Cardiac muscle cell (in vitro differentiated cells and primary cell): ENCODE results near the gene ARHGDIA. TPM values are rescaled to one million over a fixed set of nuclear protein-coding genes. Genes with fewer than 3 reads are reported as not detected.

Experiments used
- DNase-seq, 2 donors: peaks; one replicate each; pipeline versions ENCODE4 v3.0.0 to v3.0.0-alpha.2; 2010 to 2017; ENCODE audit warnings: low read depth in 1 of 2, low spot score in 1 of 2
- H3K27ac ChIP-seq: fragments of 200-600 bp; sonication (generic); 2 replicates; pipeline ENCODE4 v1.5.1; 2016
- H3K27me3 ChIP-seq: fragments of 200-600 bp; sonication (generic); 2 replicates; pipeline ENCODE4 v1.6.0; 2016; ENCODE audit warnings: control low read depth
- H3K36me3 ChIP-seq: fragments of 200-600 bp; sonication (generic); 2 replicates; pipeline ENCODE4 v1.5.1; 2016; ENCODE audit warnings: control low read depth
- H3K4me1 ChIP-seq: fragments of 200-600 bp; sonication (generic); 2 replicates; pipeline ENCODE4 v1.8.1; 2017; ENCODE audit warnings: low read depth, mild to moderate bottlenecking, mixed run types
- H3K4me3 ChIP-seq: fragments of 200-600 bp; sonication (generic); 2 replicates; pipeline ENCODE4 v1.5.1; 2016; ENCODE audit warnings: mild to moderate bottlenecking
- H3K9me3 ChIP-seq: fragments of 200-600 bp; sonication (generic); 2 replicates; pipeline ENCODE4 v1.5.1; 2017; ENCODE audit warnings: low read depth, mild to moderate bottlenecking, control low read depth
- polyA plus RNA-seq: library from polyadenylated mRNA; unstranded; fragments of >200 nt; fragmentation: Nextera tagmentation; extraction: Ambion mirVana; gene quantifications from 2 replicates; pipeline ENCODE4 v1.2.1, GENCODE V29; 2016
- total RNA-seq: library from RNA; depleted of rRNA; stranded (reverse); fragments of >200 nt; gene quantifications from 2 replicates; pipeline ENCODE4 v1.2.3, GENCODE V29; 2016
- TF ChIP-seq, protein P1 (sequence below): IDR thresholded peaks from 2 replicates; pipeline ENCODE4 v1.5.1; 2012; ENCODE audit warnings: low read depth, mild to moderate bottlenecking, low read length

The ARHGDIA gene
- total and polyA plus RNA-seq, 2 experiments from 2014 or later: 101 to 163 TPM

DNA sequence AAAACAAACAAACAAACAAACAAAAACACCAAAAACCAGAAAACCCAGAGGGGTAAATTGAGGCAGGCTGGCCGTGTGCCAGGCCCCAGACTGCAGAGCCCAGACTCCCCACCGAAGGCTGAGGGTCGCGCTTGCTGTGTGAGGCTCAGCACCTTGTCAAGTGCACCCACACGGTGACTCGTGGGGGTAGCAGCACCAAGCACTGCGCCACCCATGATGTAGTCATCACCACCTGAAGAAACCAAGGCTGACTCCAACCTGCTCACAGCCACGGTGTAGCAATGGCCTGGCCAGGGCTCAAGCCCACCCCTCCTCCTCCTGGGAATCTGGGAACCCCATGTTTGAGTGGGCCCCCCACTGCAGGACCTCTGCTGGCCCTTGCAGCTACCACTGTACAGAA is 50.0 kb downstream of the ARHGDIA start:
- H3K4me3 ChIP-seq: no peak overlapping the region
- H3K9me3 ChIP-seq: no peaks in the 10 kb centered on the region
- no peak for DNase-seq
- peaks cover 9% of the 10 kb centered on the region for H3K4me1 ChIP-seq
- TF ChIP-seq, protein P1, sequence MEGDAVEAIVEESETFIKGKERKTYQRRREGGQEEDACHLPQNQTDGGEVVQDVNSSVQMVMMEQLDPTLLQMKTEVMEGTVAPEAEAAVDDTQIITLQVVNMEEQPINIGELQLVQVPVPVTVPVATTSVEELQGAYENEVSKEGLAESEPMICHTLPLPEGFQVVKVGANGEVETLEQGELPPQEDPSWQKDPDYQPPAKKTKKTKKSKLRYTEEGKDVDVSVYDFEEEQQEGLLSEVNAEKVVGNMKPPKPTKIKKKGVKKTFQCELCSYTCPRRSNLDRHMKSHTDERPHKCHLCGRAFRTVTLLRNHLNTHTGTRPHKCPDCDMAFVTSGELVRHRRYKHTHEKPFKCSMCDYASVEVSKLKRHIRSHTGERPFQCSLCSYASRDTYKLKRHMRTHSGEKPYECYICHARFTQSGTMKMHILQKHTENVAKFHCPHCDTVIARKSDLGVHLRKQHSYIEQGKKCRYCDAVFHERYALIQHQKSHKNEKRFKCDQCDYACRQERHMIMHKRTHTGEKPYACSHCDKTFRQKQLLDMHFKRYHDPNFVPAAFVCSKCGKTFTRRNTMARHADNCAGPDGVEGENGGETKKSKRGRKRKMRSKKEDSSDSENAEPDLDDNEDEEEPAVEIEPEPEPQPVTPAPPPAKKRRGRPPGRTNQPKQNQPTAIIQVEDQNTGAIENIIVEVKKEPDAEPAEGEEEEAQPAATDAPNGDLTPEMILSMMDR: no peak
- H3K27ac ChIP-seq: peak overlapping the region; percentile 90
- H3K36me3 ChIP-seq: no peaks in the 10 kb centered on the region
- no peaks in the 10 kb centered on the region for H3K27me3 ChIP-seq

GRCh38 chr17:81819708-81820107 is 51.4 kb downstream of the ARHGDIA start:
- no peak for DNase-seq
- no peaks in the 10 kb centered on the region for H3K36me3 ChIP-seq
- no peak overlapping the region for H3K27ac ChIP-seq
- peaks cover 13% of the 10 kb centered on the region for H3K4me1 ChIP-seq
- no peak overlapping the region for H3K4me3 ChIP-seq
- no peaks in the 10 kb centered on the region for H3K9me3 ChIP-seq
- TF ChIP-seq, protein P1: no peak
- no peaks in the 10 kb centered on the region for H3K27me3 ChIP-seq

DNA sequence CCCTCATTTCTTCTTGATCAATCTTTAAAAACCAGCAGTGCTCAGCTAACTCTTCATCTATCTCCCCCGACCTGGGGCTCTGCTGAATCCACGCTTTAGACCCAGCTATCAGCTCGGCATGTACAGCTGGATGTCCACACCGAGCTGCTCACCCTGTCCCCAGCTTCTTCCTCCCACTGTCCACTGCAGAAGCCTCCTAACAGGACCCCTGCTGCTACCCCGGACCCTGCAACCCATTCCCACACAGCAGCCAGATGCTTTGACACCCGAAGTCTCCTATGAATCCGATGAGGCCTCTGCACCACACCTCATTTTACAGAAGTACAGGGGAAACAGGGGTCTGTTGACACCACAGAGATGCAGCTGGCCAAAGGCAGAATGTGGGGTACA is 53.4 kb downstream of the ARHGDIA start:
- DNase-seq: no peak
- no peaks in the 10 kb centered on the region for H3K27me3 ChIP-seq
- no peak overlapping the region for H3K27ac ChIP-seq
- TF ChIP-seq, protein P1: no peak
- no peaks in the 10 kb centered on the region for H3K36me3 ChIP-seq
- H3K4me3 ChIP-seq: no peak overlapping the region
- peaks cover 13% of the 10 kb centered on the region for H3K4me1 ChIP-seq
- H3K9me3 ChIP-seq: no peaks in the 10 kb centered on the region

Other genes with a start within 250 kb of the ARHGDIA start
Only the 30 nearest of the 31 such genes appear.
- 5.0 TPM in 2 replicates for gene TSPAN10, start 234.1 kb downstream of the ARHGDIA start, total RNA-seq
- gene TSPAN10, start 234.1 kb downstream of the ARHGDIA start, polyA plus RNA-seq: 4.0 and 5.8 TPM in 2 replicates
- 0.32 and 1.8 TPM in 2 replicates for gene PDE6G, start 214.8 kb downstream of the ARHGDIA start, total RNA-seq
- gene PDE6G, start 214.8 kb downstream of the ARHGDIA start, polyA plus RNA-seq: 0.85 and 2.3 TPM in 2 replicates
- 100 and 130 TPM in 2 replicates for gene OXLD1, start 204.7 kb downstream of the ARHGDIA start, total RNA-seq
- 85.5 and 104 TPM in 2 replicates for gene OXLD1, start 204.7 kb downstream of the ARHGDIA start, polyA plus RNA-seq
- 16.9 and 20.1 TPM in 2 replicates for gene CCDC137, start 204.6 kb downstream of the ARHGDIA start, total RNA-seq
- 23.2 and 23.4 TPM in 2 replicates for gene CCDC137, start 204.6 kb downstream of the ARHGDIA start, polyA plus RNA-seq
- gene ARL16, start 187.5 kb downstream of the ARHGDIA start, total RNA-seq: 44.3 and 58.3 TPM in 2 replicates
- gene ARL16, start 187.5 kb downstream of the ARHGDIA start, polyA plus RNA-seq: 92.0 and 109 TPM in 2 replicates
- 86.1 and 107 TPM in 2 replicates for gene HGS, start 187.3 kb downstream of the ARHGDIA start, total RNA-seq
- gene HGS, start 187.3 kb downstream of the ARHGDIA start, polyA plus RNA-seq: 108 and 109 TPM in 2 replicates
- 45.0 and 47.5 TPM in 2 replicates for gene MRPL12, start 168.0 kb downstream of the ARHGDIA start, total RNA-seq
- gene MRPL12, start 168.0 kb downstream of the ARHGDIA start, polyA plus RNA-seq: 187 and 222 TPM in 2 replicates
- 29.3 and 38.5 TPM in 2 replicates for gene SLC25A10, start 159.1 kb downstream of the ARHGDIA start, total RNA-seq
- 34.9 and 52.2 TPM in 2 replicates for gene SLC25A10, start 159.1 kb downstream of the ARHGDIA start, polyA plus RNA-seq
- 0.15 TPM in 1 of 2 replicates, not detected in the other for gene GCGR, start 67.2 kb downstream of the ARHGDIA start, total RNA-seq
- gene GCGR, start 67.2 kb downstream of the ARHGDIA start, polyA plus RNA-seq: 0.79 TPM in 1 of 2 replicates, not detected in the other
- 161 and 219 TPM in 2 replicates for gene MCRIP1, start 38.0 kb downstream of the ARHGDIA start, total RNA-seq
- 179 and 233 TPM in 2 replicates for gene MCRIP1, start 38.0 kb downstream of the ARHGDIA start, polyA plus RNA-seq
- not detected in 2 replicates for gene PPP1R27, start 36.3 kb downstream of the ARHGDIA start, total RNA-seq
- gene PPP1R27, start 36.3 kb downstream of the ARHGDIA start, polyA plus RNA-seq: 1.0 TPM in 1 of 2 replicates, not detected in the other
- gene P4HB, start 10.8 kb downstream of the ARHGDIA start, total RNA-seq: 972 and 1,150 TPM in 2 replicates
- 388 and 597 TPM in 2 replicates for gene P4HB, start 10.8 kb downstream of the ARHGDIA start, polyA plus RNA-seq
- gene ALYREF, start 20.2 kb upstream of the ARHGDIA start, total RNA-seq: 94.0 and 139 TPM in 2 replicates
- 93.0 and 130 TPM in 2 replicates for gene ALYREF, start 20.2 kb upstream of the ARHGDIA start, polyA plus RNA-seq
- 128 and 178 TPM in 2 replicates for gene ANAPC11, start 20.4 kb upstream of the ARHGDIA start, total RNA-seq
- gene ANAPC11, start 20.4 kb upstream of the ARHGDIA start, polyA plus RNA-seq: 368 and 407 TPM in 2 replicates
- 2.3 and 9.1 TPM in 2 replicates for gene NPB, start 30.9 kb upstream of the ARHGDIA start, total RNA-seq
- 1.2 and 6.6 TPM in 2 replicates for gene NPB, start 30.9 kb upstream of the ARHGDIA start, polyA plus RNA-seq
- gene PCYT2, start 40.1 kb upstream of the ARHGDIA start, total RNA-seq: 83.8 and 111 TPM in 2 replicates
- gene PCYT2, start 40.1 kb upstream of the ARHGDIA start, polyA plus RNA-seq: 73.3 and 138 TPM in 2 replicates
- gene SIRT7, start 46.8 kb upstream of the ARHGDIA start, total RNA-seq: 10.4 and 26.7 TPM in 2 replicates
- 13.3 and 16.7 TPM in 2 replicates for gene SIRT7, start 46.8 kb upstream of the ARHGDIA start, polyA plus RNA-seq
- 14.8 and 16.1 TPM in 2 replicates for gene MAFG, start 56.4 kb upstream of the ARHGDIA start, total RNA-seq
- gene MAFG, start 56.4 kb upstream of the ARHGDIA start, polyA plus RNA-seq: 23.9 and 27.0 TPM in 2 replicates
- 109 and 162 TPM in 2 replicates for gene PYCR1, start 66.0 kb upstream of the ARHGDIA start, total RNA-seq
- gene PYCR1, start 66.0 kb upstream of the ARHGDIA start, polyA plus RNA-seq: 147 and 153 TPM in 2 replicates
- gene MYADML2, start 75.9 kb upstream of the ARHGDIA start, total RNA-seq: 12.2 and 22.8 TPM in 2 replicates
- gene MYADML2, start 75.9 kb upstream of the ARHGDIA start, polyA plus RNA-seq: 17.1 and 17.9 TPM in 2 replicates
- 7.4 and 8.1 TPM in 2 replicates for gene NOTUM, start 89.8 kb upstream of the ARHGDIA start, total RNA-seq
- gene NOTUM, start 89.8 kb upstream of the ARHGDIA start, polyA plus RNA-seq: 4.2 and 8.8 TPM in 2 replicates
- 48.5 and 58.9 TPM in 2 replicates for gene ASPSCR1, start 106.3 kb upstream of the ARHGDIA start, total RNA-seq
- gene ASPSCR1, start 106.3 kb upstream of the ARHGDIA start, polyA plus RNA-seq: 63.1 and 74.0 TPM in 2 replicates
- gene CENPX, start 151.5 kb upstream of the ARHGDIA start, total RNA-seq: 82.9 and 108 TPM in 2 replicates
- gene CENPX, start 151.5 kb upstream of the ARHGDIA start, polyA plus RNA-seq: 98.2 and 129 TPM in 2 replicates
- 36.5 and 43.3 TPM in 2 replicates for gene LRRC45, start 152.0 kb upstream of the ARHGDIA start, total RNA-seq
- gene LRRC45, start 152.0 kb upstream of the ARHGDIA start, polyA plus RNA-seq: 15.2 and 31.8 TPM in 2 replicates
- 58.7 and 73.7 TPM in 2 replicates for gene RAC3, start 160.3 kb upstream of the ARHGDIA start, total RNA-seq
- 9.9 and 16.4 TPM in 2 replicates for gene RAC3, start 160.3 kb upstream of the ARHGDIA start, polyA plus RNA-seq
- 164 and 256 TPM in 2 replicates for gene DCXR, start 166.4 kb upstream of the ARHGDIA start, total RNA-seq
- 228 and 312 TPM in 2 replicates for gene DCXR, start 166.4 kb upstream of the ARHGDIA start, polyA plus RNA-seq
- gene RFNG, start 180.5 kb upstream of the ARHGDIA start, total RNA-seq: 94.6 and 104 TPM in 2 replicates
- 91.0 and 98.3 TPM in 2 replicates for gene RFNG, start 180.5 kb upstream of the ARHGDIA start, polyA plus RNA-seq
- gene GPS1, start 180.6 kb upstream of the ARHGDIA start, total RNA-seq: 231 and 235 TPM in 2 replicates
- gene GPS1, start 180.6 kb upstream of the ARHGDIA start, polyA plus RNA-seq: 223 and 257 TPM in 2 replicates
- gene DUS1L, start 194.5 kb upstream of the ARHGDIA start, total RNA-seq: 109 and 184 TPM in 2 replicates
- gene DUS1L, start 194.5 kb upstream of the ARHGDIA start, polyA plus RNA-seq: 183 and 196 TPM in 2 replicates
- 276 and 279 TPM in 2 replicates for gene FASN, start 226.9 kb upstream of the ARHGDIA start, total RNA-seq
- 61.8 and 85.9 TPM in 2 replicates for gene FASN, start 226.9 kb upstream of the ARHGDIA start, polyA plus RNA-seq